GF-D8 (cell line): ENCODE measurements around the gene GPR107.
A peak's percentile ranks its signal among the peaks of the same experiment; 100 is the strongest.
"Not testable (repeated sequence)": the region's sequence is repeated elsewhere in the genome, so short reads cannot be mapped to it uniquely, and the experiment has no call there.

Experiments
- DNase-seq: peaks from one replicate; lab custom pipeline; 2025; lab: John Stamatoyannopoulos, UW

GPR107 gene

GRCh38 chr9:130053504-130054324 lies at the start of gene GPR107:
TSS of gene GPR107 (plus strand) at chr9:130053906. CDS start at chr9:130053933, 27 bp downstream.
- DNase-seq = no peak

- DNase-seq = no peak
Observed at GRCh38 chr9:130003943-130004552, 49.7 kb upstream of the GPR107 start.

- not testable (repeated sequence) for DNase-seq
Observed at GRCh38 chr9:130006952-130007351, 46.8 kb upstream of the GPR107 start.

- no peak for DNase-seq
Observed at GRCh38 chr9:130008538-130008937, 45.2 kb upstream of the GPR107 start.

GRCh38 chr9:130009546-130009945 lies 44.2 kb upstream of the GPR107 start:
- DNase-seq = not testable (repeated sequence)

- no peak for DNase-seq
Observed at GRCh38 chr9:130010151-130010988, 43.3 kb upstream of the GPR107 start.

GRCh38 chr9:130013326-130013725 lies 40.4 kb upstream of the GPR107 start:
- no peak for DNase-seq

- DNase-seq = no peak
Observed at GRCh38 chr9:130015353-130016019, 38.2 kb upstream of the GPR107 start.

GRCh38 chr9:130017076-130017475 lies 36.6 kb upstream of the GPR107 start:
- DNase-seq = no peak

GRCh38 chr9:130017510-130017909 lies 36.2 kb upstream of the GPR107 start:
- DNase-seq = not testable (repeated sequence)

GRCh38 chr9:130018265-130018664 lies 35.4 kb upstream of the GPR107 start:
- DNase-seq = no peak

- no peak for DNase-seq
Observed at GRCh38 chr9:130020618-130021017, 33.1 kb upstream of the GPR107 start.

- no peak for DNase-seq
Observed at GRCh38 chr9:130021123-130021522, 32.6 kb upstream of the GPR107 start.

GRCh38 chr9:130021842-130022241 lies 31.9 kb upstream of the GPR107 start:
- not testable (repeated sequence) for DNase-seq

GRCh38 chr9:130022566-130023143 lies 31.1 kb upstream of the GPR107 start:
- DNase-seq = no peak

- no peak for DNase-seq
Observed at GRCh38 chr9:130023144-130023787, 30.4 kb upstream of the GPR107 start.

GRCh38 chr9:130023994-130024596 lies 29.6 kb upstream of the GPR107 start:
- no peak for DNase-seq

- DNase-seq = no peak
Observed at GRCh38 chr9:130024597-130024994, 29.1 kb upstream of the GPR107 start.

- peak; percentile 11 for DNase-seq
Observed at GRCh38 chr9:130026583-130027340, 26.9 kb upstream of the GPR107 start.
